Heart right ventricle (tissue), 16 donors: ENCODE results near the gene EMC9. TPM values are rescaled to one million over a fixed set of nuclear protein-coding genes. Genes with fewer than 3 reads are reported as not detected.
"Not testable (repeated sequence)": the region's sequence is repeated elsewhere in the genome, so short reads cannot be mapped to it uniquely, and the experiment has no call there.

Experiments
- ATAC-seq, 8 donors: fragments of 200-7000 bp; cut with Tn5 transposase; one replicate each; pipeline ENCODE4 v1.9.1; 2020; ENCODE audit warnings: mild to moderate bottlenecking in 8 of 8, moderate library complexity in 8 of 8, moderate number of reproducible peaks in 1 of 8
- DNase-seq, 2 donors: peaks; one replicate each; pipeline ENCODE4 v3.0.0-alpha.2; 2020
- H3K27ac ChIP-seq, 10 donors: fragments of 200-600 bp; sonication (generic) in 2 of 10; one replicate each; pipeline versions ENCODE4 v1.5.0 to v1.8.0; 2020 to 2022; ENCODE audit warnings: mild to moderate bottlenecking in 3 of 10
- H3K27me3 ChIP-seq, 7 donors: fragments of 200-600 bp; one replicate each; pipeline ENCODE4 v1.8.0; 2021 to 2022; ENCODE audit warnings: mild to moderate bottlenecking in 2 of 7
- H3K36me3 ChIP-seq, 9 donors: fragments of 200-600 bp; sonication (generic) in 1 of 9; one replicate each; pipeline versions ENCODE4 v1.5.0 to v1.8.0; 2020 to 2022; ENCODE audit warnings: mild to moderate bottlenecking in 2 of 9
- H3K4me1 ChIP-seq, 9 donors: fragments of 200-600 bp; sonication (generic) in 1 of 9; one replicate each; pipeline versions ENCODE4 v1.5.0 to v1.8.0; 2020 to 2022; ENCODE audit warnings: mild to moderate bottlenecking in 4 of 9
- H3K4me3 ChIP-seq, 10 donors: fragments of 200-600 bp; sonication (generic) in 2 of 10; one replicate each; pipeline versions ENCODE4 v1.5.0 to v1.8.0; 2020 to 2022; ENCODE audit warnings: mild to moderate bottlenecking in 7 of 10, moderate library complexity in 2 of 10
- H3K9me3 ChIP-seq, 11 donors: fragments of 200-600 bp in 10 of 11; sonication (generic) in 2 of 11; one replicate each; pipeline versions ENCODE4 v1.5.0 to v1.8.0; 2013 to 2022; ENCODE audit warnings: mild to moderate bottlenecking in 2 of 11, control low read depth in 1 of 11, moderate library complexity in 1 of 11
- CTCF ChIP-seq, 9 donors: fragments of 200-600 bp; sonication (generic) in 2 of 9; IDR thresholded peaks; one replicate each; pipeline versions ENCODE4 v1.5.0 to v1.8.0; 2021 to 2022; ENCODE audit warnings: antibody characterized with exemption in 9 of 9, mild to moderate bottlenecking in 5 of 9, moderate library complexity in 1 of 9
- WGBS, 2 donors: extraction: QIAGEN DNeasy Blood & Tissue Kit; methylation state at CpG; one replicate each; pipeline ENCODE4 v1.1.7; 2013; ENCODE audit warnings: inconsistent platforms in 1 of 2; 5-methylcytosine and 5-hydroxymethylcytosine counted together
- intact Hi-C, 10 donors: fragments of 100-400 bp; cut with DNase I; formaldehyde crosslinking; loops; one replicate each; pipeline versions ENCODE4 v1.11.1 to v1.14.2; 2022
- polyA plus RNA-seq, 2 donors: library from polyadenylated mRNA; stranded (reverse); fragments of 200-250 nt; gene quantifications; one replicate each; pipeline ENCODE4 v1.2.3, GENCODE V29; 2013
- total RNA-seq, 10 donors: library from RNA; stranded (reverse); fragmentation: NEBNext Ultra II Directional in 3 of 10; extraction: Animal tissue kit (Norgen Biotek cat#: 25700) in 3 of 10; gene quantifications; one replicate each; pipeline versions ENCODE4 v1.2.1 to v1.2.4, GENCODE V29; 2021 to 2023
- donor health status: Arrhythmogenic right ventricular cardiomyopathy.
- donor health status: ischemic (EF 13 %, LVEDD 7.1; RV severe dilation, severe dysfunction).
- donor health status: healthy with polysubstance abuse.
- donor health status: DM: no; HTN: yes; CAD: no.
- donor health status: DM: no; HTN: no; CAD: no.
- donor health status: ischemic (EF 25% LVEDD 6.9; RV normal size, moderate dysfunction).
- donor health status: ischemic (EF 25% LVEDD 5.7; RV mildly dilated, moderate dysfunction).
- donor health status: healthy.
- donor health status: DM: yes; HTN: yes; CAD: no.
- donor health status: Ischemic cardiomyopathy.
- donor health status: ischemic (EF 35%, LVEDD 5.7; RV mildly dilated, moderate dysfunction).
- donor health status: nonischemic (EF 11% LVEDD 7.7; RV severe dilation, severe dysfunction).
- donor health status: DM: yes; HTN: yes; CAD: no.
- donor health status: PGD.
- donor health status: ischemic (EF 29% LVEDD 5.4; RV normal size, mild dysfunction).
- donor health status: nonischemic (EF 23%, LVEDD 6.1; RV moderate dilation, normal function).

EMC9 gene
- total and polyA plus RNA-seq, 12 donors: 10.2 to 44.3 (median 14.4) TPM

GRCh38 chr14:24110523-24110922 lies 30.9 kb downstream of the EMC9 start:
- TF ChIP-seq CTCF (IDR thresholded peaks at IDR 0.05): no peak
- peak overlapping the region in 1 of 10 donors; percentile 24 for H3K27ac ChIP-seq
- no peaks in the 10 kb centered on the region for H3K9me3 ChIP-seq
- H3K4me3 ChIP-seq: no peak overlapping the region
- 54 to 65% methylated on average over 1 of the region's 1 CpG for WGBS, 2 donors
- intact Hi-C loops: loop anchor here in 3 of 10 donors (5.0 kb wide), 2 partner anchors 37 to 52 kb away; partner anchors contain the start of genes PSME2 (in 2 of the 3), RNF31 (in 2 of the 3) and IRF9 (in 1 of the 3)
- no peak for ATAC-seq
- no peaks in the 10 kb centered on the region for H3K36me3 ChIP-seq
- peaks cover under 1 to 27% (median 9%) of the 10 kb centered on the region in 9 donors for H3K4me1 ChIP-seq
- no peaks in the 10 kb centered on the region for H3K27me3 ChIP-seq
- no peak for DNase-seq

DNA sequence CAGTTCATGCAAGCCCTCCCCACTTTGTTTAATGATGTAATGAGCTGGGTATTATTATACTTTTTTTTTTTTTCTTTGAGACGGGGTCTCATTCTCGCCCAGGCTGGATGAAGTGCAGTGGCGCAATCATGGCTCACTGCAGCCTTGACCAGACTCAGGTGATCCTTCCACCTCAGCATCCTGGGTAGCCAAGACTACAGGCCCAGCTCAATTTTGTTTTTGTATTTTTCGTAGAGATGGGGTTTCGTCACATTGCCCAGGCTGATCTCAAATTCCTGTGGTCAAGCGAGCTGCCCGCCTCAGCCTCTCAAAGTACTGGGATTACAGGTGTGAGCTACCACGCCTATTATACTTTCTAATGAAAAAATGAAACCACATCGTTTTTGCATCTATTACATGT lies 31.3 kb downstream of the EMC9 start:
- H3K27ac ChIP-seq: no peak overlapping the region
- H3K27me3 ChIP-seq: no peaks in the 10 kb centered on the region
- no peak for TF ChIP-seq CTCF (IDR thresholded peaks at IDR 0.05)
- 87 to 89% methylated on average over 9 of the region's 9 CpGs for WGBS, 2 donors
- intact Hi-C loops: loop anchor here in 3 of 10 donors (5.0 kb wide), 2 partner anchors 37 to 52 kb away; partner anchors contain the start of genes PSME2 (in 2 of the 3), RNF31 (in 2 of the 3) and IRF9 (in 1 of the 3)
- H3K36me3 ChIP-seq: no peaks in the 10 kb centered on the region
- DNase-seq (no peak), ATAC-seq (no peak)
- H3K4me1 ChIP-seq: peaks cover 0 to 27% (median 7%) of the 10 kb centered on the region in 9 donors
- H3K9me3 ChIP-seq: no peaks in the 10 kb centered on the region
- no peak overlapping the region for H3K4me3 ChIP-seq

- no peak for TF ChIP-seq CTCF (IDR thresholded peaks at IDR 0.05)
- no peak overlapping the region for H3K4me3 ChIP-seq
- H3K27ac ChIP-seq: peak overlapping the region in 5 of 10 donors; percentile 6 to 77 (median 12)
Observed at GRCh38 chr14:24108336-24108874, 33.0 kb downstream of the EMC9 start.

DNA sequence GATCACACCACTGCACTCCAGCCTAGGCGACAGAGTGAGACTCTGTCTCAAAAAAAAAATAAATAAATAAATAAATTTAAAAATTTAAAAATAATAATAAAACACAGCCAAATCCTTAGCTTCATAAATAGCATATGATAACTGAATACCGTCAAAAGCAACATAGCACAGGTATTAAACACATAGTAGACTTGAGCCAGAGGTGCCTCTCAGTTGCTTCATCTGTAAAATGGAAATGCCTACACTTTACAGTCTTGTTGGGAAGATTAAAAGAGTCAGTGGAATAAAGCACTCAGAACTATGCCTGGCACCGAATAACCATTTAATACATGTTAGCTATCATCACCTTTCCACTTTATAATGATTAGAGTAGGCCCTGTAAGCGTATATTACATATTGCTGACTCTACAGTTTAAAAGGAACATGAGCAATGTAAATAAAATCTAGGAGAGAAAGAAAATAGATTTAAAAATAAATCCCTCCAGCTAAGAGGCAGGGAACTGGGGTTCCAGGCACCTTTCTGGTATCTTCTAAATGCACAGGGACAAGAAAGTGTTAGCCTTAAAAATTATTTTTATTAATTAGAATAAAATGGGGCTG lies 34.6 kb downstream of the EMC9 start:
- Histone ChIP-seq H3K36me3 (peaks cover 0 to 25% (median 0%) of the 10 kb centered on the region in 9 donors), H3K9me3 (no peaks in the 10 kb centered on the region), H3K27ac (no peak overlapping the region), H3K4me1 (peaks cover 0 to 21% (median 7%) of the 10 kb centered on the region in 9 donors), H3K4me3 (no peak overlapping the region), H3K27me3 (no peaks in the 10 kb centered on the region)
- WGBS, 2 donors: 89 to 93% methylated on average over 4 of the region's 4 CpGs
- DNase-seq (no peak), ATAC-seq (no peak)
- TF ChIP-seq CTCF (IDR thresholded peaks at IDR 0.05): no peak
- intact Hi-C loops: loop anchor here in 4 of 10 donors (5.0 to 10.0 kb wide), 3 partner anchors 49 to 122 kb away; partner anchors contain the start of gene DHRS4L2 (in 1 of the 4)

More at GRCh38 chr14:24108336-24108874, 33.0 kb downstream of the EMC9 start:
- ATAC-seq (peak in 2 of 8 donors; percentile 7 to 25), DNase-seq (no peak)
- Histone ChIP-seq H3K27me3 (no peaks in the 10 kb centered on the region), H3K36me3 (peaks cover 0 to 9% (median 0%) of the 10 kb centered on the region in 9 donors), H3K9me3 (no peaks in the 10 kb centered on the region), H3K4me1 (peaks cover 0 to 24% (median 7%) of the 10 kb centered on the region in 9 donors)
- intact Hi-C loops: loop anchor here in 5 of 10 donors (1.0 to 10.0 kb wide), 5 partner anchors 50 to 124 kb away; partner anchors contain the start of gene DHRS4L2 (in 1 of the 5)
- WGBS, 2 donors: 46 to 48% methylated on average over 5 of the region's 5 CpGs

GRCh38 chr14:24105609-24106239 lies 35.7 kb downstream of the EMC9 start:
- ATAC-seq: not testable (repeated sequence)

More at GRCh38 chr14:24105609-24106239, 35.7 kb downstream of the EMC9 start:
- Histone ChIP-seq H3K4me1 (peaks cover 0 to 21% (median 7%) of the 10 kb centered on the region in 9 donors), H3K36me3 (peaks cover 0 to 34% (median 0%) of the 10 kb centered on the region in 9 donors), H3K27ac (peak overlapping the region in 1 of 10 donors; percentile 10)
- intact Hi-C loops: loop anchor here in 4 of 10 donors (5.0 to 10.0 kb wide), 3 partner anchors 48 to 121 kb away; partner anchors contain the start of gene DHRS4L2 (in 1 of the 4)
- H3K9me3 ChIP-seq, DNase-seq, H3K4me3 ChIP-seq, H3K27me3 ChIP-seq: not testable (repeated sequence)
- 92 to 96% methylated on average over 8 of the region's 8 CpGs for WGBS, 2 donors
